ENCODE measurements around the gene OR7G2.

GRCh38 chr19:9126900-9127405, 19.7 kb upstream of the OR7G2 start, which contains the start of gene OR7G3:
- TF ChIP-seq NR3C1 (IDR thresholded peaks at IDR 0.05) (no peak), CTCF (IDR thresholded peaks at IDR 0.05) (no peak), REST (IDR thresholded peaks at IDR 0.05) (no peak), JUNB (IDR thresholded peaks at IDR 0.05) (no peak), CHD2 (IDR thresholded peaks at IDR 0.05; ENCODE audit: low read length, partially characterized antibody) (no peak), EP300 (IDR thresholded peaks at IDR 0.05) (no peak), POLR2A (IDR thresholded peaks at IDR 0.05; ENCODE audit: low read length) (no peak), BHLHE40 (IDR thresholded peaks at IDR 0.05; ENCODE audit: low read depth, low read length) (no peak), RNF2 (IDR thresholded peaks at IDR 0.05; ENCODE audit: borderline replicate concordance, low read depth) (no peak), MAX (IDR thresholded peaks at IDR 0.05) (no peak), HOXB13 (CRISPR knock-in tag; IDR thresholded peaks at IDR 0.05; ENCODE audit: low read depth) (no peak), SMC3 (IDR thresholded peaks at IDR 0.05) (no peak)
